ENCODE results near the gene AADACL4. TPM values are rescaled to one million over a fixed set of nuclear protein-coding genes. Genes with fewer than 3 reads are reported as not detected.

Gene AADACL4
- total RNA-seq, 1 experiment from 2014 or later = not detected

DNA sequence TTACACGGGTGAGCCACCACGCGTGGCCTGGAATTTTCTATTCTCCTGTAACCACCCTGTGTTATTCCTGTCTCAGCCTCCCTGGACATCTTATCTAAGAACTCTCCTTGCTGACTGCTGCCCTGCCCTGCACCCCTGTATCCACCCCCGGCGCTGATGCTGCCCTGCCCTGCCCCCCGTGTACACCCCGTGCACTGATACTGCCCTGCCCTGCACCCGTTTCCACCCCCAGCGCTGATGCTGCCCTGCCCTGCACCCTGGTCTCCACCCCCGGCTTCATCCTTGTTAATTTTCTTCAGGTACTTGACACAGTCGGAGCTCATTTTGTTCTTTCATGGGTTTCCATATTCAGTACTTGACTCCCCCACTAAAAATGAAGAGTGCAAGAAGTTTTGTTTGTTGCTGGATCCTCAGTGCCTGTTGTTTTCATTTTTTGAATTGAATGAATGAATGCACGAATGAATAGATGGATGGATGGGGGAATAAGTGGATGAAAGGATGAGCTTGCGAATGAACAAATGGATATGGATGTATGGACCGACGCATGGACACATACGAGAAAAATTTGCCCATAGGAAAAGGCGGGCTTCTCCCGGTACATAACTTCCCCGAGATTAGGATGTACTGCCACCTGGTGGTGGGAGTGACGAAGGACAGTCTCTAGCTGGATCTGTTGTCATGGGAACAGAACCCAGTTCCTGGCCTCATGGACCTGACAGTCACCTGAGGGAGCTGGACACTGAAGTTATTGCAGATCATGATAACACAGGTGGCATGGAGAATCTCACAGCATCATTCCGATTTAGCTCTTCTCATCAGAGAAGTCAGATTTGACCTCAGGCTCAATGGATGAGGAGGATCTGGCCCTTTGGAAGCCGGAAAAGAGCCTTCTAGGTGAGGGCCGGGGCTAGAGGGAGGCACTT is 14.9 kb downstream of the AADACL4 start:
- TF ChIP-seq, protein P1, sequence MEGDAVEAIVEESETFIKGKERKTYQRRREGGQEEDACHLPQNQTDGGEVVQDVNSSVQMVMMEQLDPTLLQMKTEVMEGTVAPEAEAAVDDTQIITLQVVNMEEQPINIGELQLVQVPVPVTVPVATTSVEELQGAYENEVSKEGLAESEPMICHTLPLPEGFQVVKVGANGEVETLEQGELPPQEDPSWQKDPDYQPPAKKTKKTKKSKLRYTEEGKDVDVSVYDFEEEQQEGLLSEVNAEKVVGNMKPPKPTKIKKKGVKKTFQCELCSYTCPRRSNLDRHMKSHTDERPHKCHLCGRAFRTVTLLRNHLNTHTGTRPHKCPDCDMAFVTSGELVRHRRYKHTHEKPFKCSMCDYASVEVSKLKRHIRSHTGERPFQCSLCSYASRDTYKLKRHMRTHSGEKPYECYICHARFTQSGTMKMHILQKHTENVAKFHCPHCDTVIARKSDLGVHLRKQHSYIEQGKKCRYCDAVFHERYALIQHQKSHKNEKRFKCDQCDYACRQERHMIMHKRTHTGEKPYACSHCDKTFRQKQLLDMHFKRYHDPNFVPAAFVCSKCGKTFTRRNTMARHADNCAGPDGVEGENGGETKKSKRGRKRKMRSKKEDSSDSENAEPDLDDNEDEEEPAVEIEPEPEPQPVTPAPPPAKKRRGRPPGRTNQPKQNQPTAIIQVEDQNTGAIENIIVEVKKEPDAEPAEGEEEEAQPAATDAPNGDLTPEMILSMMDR (IDR thresholded peaks at IDR 0.05) = peak; percentile 94
- no peak for TF ChIP-seq SIN3A (IDR thresholded peaks at IDR 0.05; ENCODE audit: borderline replicate concordance, insufficient read depth, low read depth, low read length)
- BruUV-seq (replicated peaks) = no TSS peak
- Histone ChIP-seq H3K9me3 (ENCODE audit: control insufficient read depth, insufficient read depth, low read depth, low read length) (no peaks in the 10 kb centered on the region), H3K4me3 (ENCODE audit: low read depth in 2 of 2, low read length in 2 of 2) (no peak overlapping the region), H3K4me1 (ENCODE audit: control insufficient read depth, insufficient read depth, low read length) (peaks cover 5% of the 10 kb centered on the region; the same call in 1 of the 2 replicates), H3K27ac (ENCODE audit: low read length) (no peak overlapping the region; the same call in 1 of the 2 replicates), H3K27me3 (ENCODE audit: control insufficient read depth, insufficient read depth, low read length) (no peaks in the 10 kb centered on the region), H3K36me3 (ENCODE audit: control insufficient read depth, insufficient read depth, low read length) (no peaks in the 10 kb centered on the region)
- intact Hi-C loops (cut with micrococcal nuclease; ENCODE audit: unreplicated experiment) (loop anchor here (2.0 to 5.0 kb wide), 4 partner anchors 36 to 381 kb away; no protein-coding TSS in a partner anchor), in situ Hi-C loops (cut with HindIII; ENCODE audit: low pct_unique_long_range_greater_than_20kb, low sequenced_read_pairs) (no loop called here)
- ChIA-PET POLR2A (no interaction called here), CTCF (interaction anchor here (0.5 to 1.4 kb wide), 9 partner anchors 9 to 387 kb away, joined by 3 to 11 read pairs (median 3); partner anchors contain the start of gene PRAMEF1)
- ATAC-seq (peak; percentile 96), DNase-seq (ENCODE audit: low read depth, low spot score) (peak; percentile 71)

DNA sequence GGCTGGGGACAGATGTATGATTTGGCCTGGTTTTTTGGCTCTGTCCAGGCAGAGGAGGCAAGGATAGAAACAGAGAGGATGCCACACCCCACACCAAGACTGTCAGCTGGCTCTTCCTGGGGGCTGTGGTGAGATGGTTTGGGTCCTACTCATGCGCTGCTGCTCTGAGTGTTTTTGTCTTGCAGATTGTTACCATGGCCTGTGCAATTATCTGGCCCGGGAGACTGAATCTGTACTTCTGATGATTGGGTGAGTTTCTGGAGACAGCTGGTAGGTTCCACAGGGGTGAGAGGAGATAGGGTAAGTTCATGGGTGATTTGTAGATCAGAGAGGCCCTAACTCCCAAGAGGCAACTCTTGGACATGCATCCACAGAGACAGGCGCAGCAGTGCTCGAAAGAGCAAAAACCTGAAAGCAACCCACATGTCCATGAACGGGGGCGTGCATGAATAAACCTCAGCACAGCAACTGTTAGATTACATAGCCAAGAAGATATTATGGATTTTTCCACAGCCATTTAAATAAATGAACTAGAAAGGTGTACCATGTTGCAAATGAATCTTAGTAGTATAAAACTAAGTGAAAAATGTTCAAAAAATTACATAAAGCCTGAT is 17.8 kb downstream of the AADACL4 start:
- in situ Hi-C loops (cut with HindIII; ENCODE audit: low pct_unique_long_range_greater_than_20kb, low sequenced_read_pairs) (no loop called here), intact Hi-C loops (cut with micrococcal nuclease; ENCODE audit: unreplicated experiment) (no loop called here)
- no peak for ATAC-seq
- CTCF ChIA-PET = no interaction called here
- no peaks in the 10 kb centered on the region for H3K9me3 ChIP-seq (ENCODE audit: control insufficient read depth, insufficient read depth, low read depth, low read length)
- peaks cover 5% of the 10 kb centered on the region; the same call in 1 of the 2 replicates for H3K4me1 ChIP-seq (ENCODE audit: control insufficient read depth, insufficient read depth, low read length)
- no TSS peak for BruUV-seq (replicated peaks)
- H3K27me3 ChIP-seq (ENCODE audit: control insufficient read depth, insufficient read depth, low read length) = no peaks in the 10 kb centered on the region
- H3K27ac ChIP-seq (ENCODE audit: low read length) = no peak overlapping the region
- DNase-seq (ENCODE audit: low read depth, low spot score) = no peak
- POLR2A ChIA-PET = no interaction called here
- TF ChIP-seq SIN3A (IDR thresholded peaks at IDR 0.05; ENCODE audit: borderline replicate concordance, insufficient read depth, low read depth, low read length) (no peak), TCF7L2 (IDR thresholded peaks at IDR 0.05; ENCODE audit: low read depth, low read length) (no peak), POLR2AphosphoS5 (IDR thresholded peaks at IDR 0.05; ENCODE audit: low read depth, low read length) (no peak)
- TF ChIP-seq, protein P2, sequence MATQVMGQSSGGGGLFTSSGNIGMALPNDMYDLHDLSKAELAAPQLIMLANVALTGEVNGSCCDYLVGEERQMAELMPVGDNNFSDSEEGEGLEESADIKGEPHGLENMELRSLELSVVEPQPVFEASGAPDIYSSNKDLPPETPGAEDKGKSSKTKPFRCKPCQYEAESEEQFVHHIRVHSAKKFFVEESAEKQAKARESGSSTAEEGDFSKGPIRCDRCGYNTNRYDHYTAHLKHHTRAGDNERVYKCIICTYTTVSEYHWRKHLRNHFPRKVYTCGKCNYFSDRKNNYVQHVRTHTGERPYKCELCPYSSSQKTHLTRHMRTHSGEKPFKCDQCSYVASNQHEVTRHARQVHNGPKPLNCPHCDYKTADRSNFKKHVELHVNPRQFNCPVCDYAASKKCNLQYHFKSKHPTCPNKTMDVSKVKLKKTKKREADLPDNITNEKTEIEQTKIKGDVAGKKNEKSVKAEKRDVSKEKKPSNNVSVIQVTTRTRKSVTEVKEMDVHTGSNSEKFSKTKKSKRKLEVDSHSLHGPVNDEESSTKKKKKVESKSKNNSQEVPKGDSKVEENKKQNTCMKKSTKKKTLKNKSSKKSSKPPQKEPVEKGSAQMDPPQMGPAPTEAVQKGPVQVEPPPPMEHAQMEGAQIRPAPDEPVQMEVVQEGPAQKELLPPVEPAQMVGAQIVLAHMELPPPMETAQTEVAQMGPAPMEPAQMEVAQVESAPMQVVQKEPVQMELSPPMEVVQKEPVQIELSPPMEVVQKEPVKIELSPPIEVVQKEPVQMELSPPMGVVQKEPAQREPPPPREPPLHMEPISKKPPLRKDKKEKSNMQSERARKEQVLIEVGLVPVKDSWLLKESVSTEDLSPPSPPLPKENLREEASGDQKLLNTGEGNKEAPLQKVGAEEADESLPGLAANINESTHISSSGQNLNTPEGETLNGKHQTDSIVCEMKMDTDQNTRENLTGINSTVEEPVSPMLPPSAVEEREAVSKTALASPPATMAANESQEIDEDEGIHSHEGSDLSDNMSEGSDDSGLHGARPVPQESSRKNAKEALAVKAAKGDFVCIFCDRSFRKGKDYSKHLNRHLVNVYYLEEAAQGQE (IDR thresholded peaks at IDR 0.05; ENCODE audit: insufficient read depth in 1 of 2, low read depth in 2 of 2, low read length in 1 of 2) = no peak
- TF ChIP-seq, protein P1 (IDR thresholded peaks at IDR 0.05) = no peak
- H3K4me3 ChIP-seq (ENCODE audit: low read depth in 2 of 2, low read length in 2 of 2) = no peak overlapping the region
- H3K36me3 ChIP-seq (ENCODE audit: control insufficient read depth, insufficient read depth, low read length) = no peaks in the 10 kb centered on the region

Measured in Panc1 (cell line).